Measurements from ENCODE around the gene IL18R1. TPM values are rescaled to one million over a fixed set of nuclear protein-coding genes. Genes with fewer than 3 reads are reported as not detected.

IL18R1 gene
- total RNA-seq, 3 donors from 2014 or later = 7.0 to 7.7 (median 7.2) TPM

DNA sequence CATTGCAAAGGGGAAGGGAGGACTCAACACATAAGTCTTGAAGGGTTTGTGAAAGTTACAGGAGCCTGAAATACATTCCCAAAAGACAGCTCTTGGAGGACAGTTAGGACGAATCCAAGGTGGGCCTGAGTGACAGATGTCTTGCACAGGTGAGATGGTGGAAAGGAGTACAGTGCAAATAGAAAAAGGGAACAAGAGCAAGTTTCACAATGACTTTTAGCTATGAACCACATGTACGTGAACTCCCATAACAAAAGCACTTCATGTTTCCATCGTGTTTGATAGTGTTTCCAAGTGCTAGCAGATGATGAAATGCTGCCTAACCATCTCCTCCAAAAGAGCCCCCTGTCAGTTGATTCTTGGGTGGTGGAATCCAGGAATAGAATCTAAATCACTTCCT, 69.2 kb downstream of the IL18R1 start:
- H3K27me3 ChIP-seq = peaks cover 0 to 5% of the 10 kb centered on the region in 2 donors
- no peaks in the 10 kb centered on the region for H3K9me3 ChIP-seq
- DNase-seq (ENCODE audit: low spot score in 2 of 2) = no peak
- intact Hi-C loops (cut with DNase I; ENCODE audit: low total_unique reads) = no loop called here
- H3K36me3 ChIP-seq = no peaks in the 10 kb centered on the region
- H3K4me1 ChIP-seq = no peaks in the 10 kb centered on the region
- TF ChIP-seq POLR2AphosphoS5 (IDR thresholded peaks at IDR 0.05) = no peak
- no peak for TF ChIP-seq POLR2A (IDR thresholded peaks at IDR 0.05)
- TF ChIP-seq, protein P1, sequence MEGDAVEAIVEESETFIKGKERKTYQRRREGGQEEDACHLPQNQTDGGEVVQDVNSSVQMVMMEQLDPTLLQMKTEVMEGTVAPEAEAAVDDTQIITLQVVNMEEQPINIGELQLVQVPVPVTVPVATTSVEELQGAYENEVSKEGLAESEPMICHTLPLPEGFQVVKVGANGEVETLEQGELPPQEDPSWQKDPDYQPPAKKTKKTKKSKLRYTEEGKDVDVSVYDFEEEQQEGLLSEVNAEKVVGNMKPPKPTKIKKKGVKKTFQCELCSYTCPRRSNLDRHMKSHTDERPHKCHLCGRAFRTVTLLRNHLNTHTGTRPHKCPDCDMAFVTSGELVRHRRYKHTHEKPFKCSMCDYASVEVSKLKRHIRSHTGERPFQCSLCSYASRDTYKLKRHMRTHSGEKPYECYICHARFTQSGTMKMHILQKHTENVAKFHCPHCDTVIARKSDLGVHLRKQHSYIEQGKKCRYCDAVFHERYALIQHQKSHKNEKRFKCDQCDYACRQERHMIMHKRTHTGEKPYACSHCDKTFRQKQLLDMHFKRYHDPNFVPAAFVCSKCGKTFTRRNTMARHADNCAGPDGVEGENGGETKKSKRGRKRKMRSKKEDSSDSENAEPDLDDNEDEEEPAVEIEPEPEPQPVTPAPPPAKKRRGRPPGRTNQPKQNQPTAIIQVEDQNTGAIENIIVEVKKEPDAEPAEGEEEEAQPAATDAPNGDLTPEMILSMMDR (IDR thresholded peaks at IDR 0.05) = no peak
- no peak overlapping the region for H3K4me3 ChIP-seq
- H3K27ac ChIP-seq = no peak overlapping the region

DNA sequence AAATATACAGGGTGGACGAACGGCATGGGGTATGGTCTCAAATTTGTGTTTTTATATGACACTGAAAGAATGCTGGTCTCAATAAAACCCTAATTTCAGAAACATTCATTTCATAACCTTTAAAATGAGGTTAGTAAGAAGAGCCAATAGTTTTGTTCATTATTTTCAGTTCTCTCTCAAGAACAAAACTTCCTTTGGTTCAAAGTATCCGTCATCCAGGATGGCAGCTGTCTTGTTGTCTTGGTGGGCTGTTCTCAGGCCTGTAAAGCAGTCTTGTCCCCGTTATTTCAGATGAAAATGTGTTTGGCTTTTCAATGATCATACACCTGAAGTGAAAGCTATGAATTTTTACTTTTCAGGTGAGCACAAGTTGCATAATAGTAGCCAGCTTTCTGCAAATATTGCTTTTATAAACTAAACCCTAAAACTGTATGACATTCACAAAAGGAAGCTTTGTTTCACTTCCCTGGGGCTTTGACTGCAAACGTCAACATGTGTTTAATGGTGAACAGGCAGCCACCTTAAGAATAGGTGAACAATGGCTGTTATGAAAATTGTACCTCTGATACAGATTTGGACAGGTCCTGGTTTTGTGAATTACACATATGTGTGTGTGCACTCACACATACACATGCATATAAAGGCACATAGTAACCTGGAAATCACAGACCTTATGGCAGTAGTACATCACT, 70.0 kb downstream of the IL18R1 start:
- no peak overlapping the region for H3K4me3 ChIP-seq
- no peak for DNase-seq (ENCODE audit: low spot score in 2 of 2)
- TF ChIP-seq, protein P1 (IDR thresholded peaks at IDR 0.05) = no peak
- TF ChIP-seq POLR2AphosphoS5 (IDR thresholded peaks at IDR 0.05) (no peak), POLR2A (IDR thresholded peaks at IDR 0.05) (no peak)
- H3K4me1 ChIP-seq = no peaks in the 10 kb centered on the region
- no peaks in the 10 kb centered on the region for H3K9me3 ChIP-seq
- H3K27me3 ChIP-seq = no peaks in the 10 kb centered on the region
- no peak overlapping the region for H3K27ac ChIP-seq
- H3K36me3 ChIP-seq = no peaks in the 10 kb centered on the region
- intact Hi-C loops (cut with DNase I; ENCODE audit: low total_unique reads) = no loop called here

DNA sequence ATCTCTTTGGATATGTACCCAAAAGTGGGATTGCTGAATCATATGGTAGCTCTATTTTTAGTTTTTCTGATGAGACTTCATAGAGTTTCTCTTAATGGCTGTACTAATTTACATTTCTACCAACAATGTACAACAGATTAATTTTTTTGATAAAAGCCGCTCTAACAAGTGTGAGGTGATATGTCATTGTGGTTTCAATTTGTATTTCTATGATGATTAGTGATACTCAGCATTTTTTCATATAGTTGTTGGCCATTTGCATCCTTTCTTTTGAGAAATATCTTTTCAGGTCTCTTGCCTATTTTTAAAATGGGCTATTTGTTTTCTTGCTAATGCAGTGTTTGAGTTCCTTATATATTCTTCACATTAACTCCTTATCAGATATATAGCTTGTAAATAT, 71.7 kb downstream of the IL18R1 start:
- Histone ChIP-seq H3K4me3 (no peak overlapping the region), H3K36me3 (no peaks in the 10 kb centered on the region), H3K27ac (no peak overlapping the region), H3K27me3 (no peaks in the 10 kb centered on the region), H3K9me3 (no peaks in the 10 kb centered on the region), H3K4me1 (no peaks in the 10 kb centered on the region)
- TF ChIP-seq POLR2A (IDR thresholded peaks at IDR 0.05) (no peak), POLR2AphosphoS5 (IDR thresholded peaks at IDR 0.05) (no peak)
- intact Hi-C loops (cut with DNase I; ENCODE audit: low total_unique reads) = no loop called here
- DNase-seq (ENCODE audit: low spot score in 2 of 2) = no peak

DNA sequence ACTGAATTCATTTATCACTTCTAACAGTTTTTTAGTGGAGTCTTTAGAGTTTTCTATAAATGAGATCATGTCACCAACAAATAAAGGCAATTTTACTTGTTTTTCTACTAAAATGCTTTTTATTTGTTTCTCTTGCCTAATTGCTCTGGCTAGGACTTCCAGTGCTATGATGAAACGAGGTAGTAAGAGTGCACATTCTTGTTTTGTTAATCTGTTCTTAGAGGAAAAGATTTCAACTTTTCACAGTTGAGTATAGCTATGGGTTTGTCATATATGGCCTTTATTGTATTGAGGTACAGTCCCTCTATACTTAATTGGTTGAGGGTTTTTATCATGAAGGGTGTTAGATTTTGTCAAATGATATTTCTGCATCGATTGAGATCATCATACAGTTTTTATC, 73.0 kb downstream of the IL18R1 start:
- no peak overlapping the region for H3K27ac ChIP-seq
- H3K9me3 ChIP-seq = no peaks in the 10 kb centered on the region
- H3K27me3 ChIP-seq = no peaks in the 10 kb centered on the region
- TF ChIP-seq, protein P1 (IDR thresholded peaks at IDR 0.05) = no peak
- TF ChIP-seq POLR2AphosphoS5 (IDR thresholded peaks at IDR 0.05) = no peak
- no peak for TF ChIP-seq POLR2A (IDR thresholded peaks at IDR 0.05)
- DNase-seq (ENCODE audit: low spot score in 2 of 2) = no peak
- no peaks in the 10 kb centered on the region for H3K36me3 ChIP-seq
- no peaks in the 10 kb centered on the region for H3K4me1 ChIP-seq
- intact Hi-C loops (cut with DNase I; ENCODE audit: low total_unique reads) = no loop called here
- H3K4me3 ChIP-seq = no peak overlapping the region

DNA sequence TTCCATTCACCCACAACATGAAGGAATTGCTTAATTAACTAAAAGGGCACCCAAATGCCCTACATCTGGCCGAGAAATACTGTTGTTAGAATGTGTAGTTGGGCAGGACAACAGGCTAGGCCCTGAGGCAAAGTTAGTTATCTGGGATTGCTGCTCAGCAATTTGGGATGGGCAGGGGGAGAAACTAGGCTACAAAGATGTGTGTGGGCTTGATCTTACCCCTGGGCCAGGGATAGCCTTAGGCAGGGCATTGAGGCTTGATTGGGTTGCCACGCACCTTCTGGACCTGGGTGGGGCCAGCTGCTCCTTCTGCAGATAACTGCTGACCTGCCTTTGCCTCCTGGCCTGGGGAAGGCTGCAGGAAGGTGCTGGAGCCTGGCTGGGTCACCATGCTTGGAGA, 76.8 kb downstream of the IL18R1 start:
- Histone ChIP-seq H3K4me1 (no peaks in the 10 kb centered on the region), H3K36me3 (no peaks in the 10 kb centered on the region), H3K4me3 (no peak overlapping the region), H3K9me3 (no peaks in the 10 kb centered on the region), H3K27ac (no peak overlapping the region), H3K27me3 (no peaks in the 10 kb centered on the region)
- DNase-seq (ENCODE audit: low spot score in 2 of 2) = no peak
- intact Hi-C loops (cut with DNase I; ENCODE audit: low total_unique reads) = no loop called here
- TF ChIP-seq POLR2AphosphoS5 (IDR thresholded peaks at IDR 0.05) (no peak), POLR2A (IDR thresholded peaks at IDR 0.05) (no peak)

DNA sequence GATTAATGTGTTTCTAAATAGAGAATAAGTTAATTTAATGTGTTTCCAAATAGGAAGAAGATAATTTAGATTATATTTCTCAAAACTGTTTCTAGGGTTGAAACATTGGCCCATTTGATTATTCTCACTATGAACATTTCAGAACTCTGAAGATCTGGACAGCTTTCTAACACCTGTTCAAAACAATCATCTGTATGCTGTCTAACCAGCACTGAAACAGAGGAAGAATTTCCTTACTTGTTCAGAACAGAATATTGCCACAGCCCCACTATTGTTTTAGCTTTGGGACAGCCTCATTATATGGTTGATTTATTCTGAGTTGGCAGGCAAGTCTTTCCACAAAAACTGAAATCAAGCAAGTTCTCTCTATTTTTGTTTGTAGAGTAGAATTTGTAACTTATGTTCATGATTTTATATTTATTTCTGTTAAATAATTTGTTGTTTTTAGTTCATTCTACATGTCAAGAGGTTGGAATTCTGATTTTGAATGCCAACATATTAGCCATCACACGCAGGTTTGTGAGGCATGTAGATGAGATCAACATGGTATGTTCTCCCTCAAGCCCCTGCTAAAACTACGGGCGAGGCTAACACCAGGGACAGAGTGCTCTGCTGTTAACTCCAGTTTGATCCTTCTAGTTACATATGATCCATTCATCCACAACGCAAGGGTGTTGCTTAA, 78.5 kb downstream of the IL18R1 start:
- TF ChIP-seq POLR2A (IDR thresholded peaks at IDR 0.05) (no peak), POLR2AphosphoS5 (IDR thresholded peaks at IDR 0.05) (no peak)
- TF ChIP-seq, protein P1 (IDR thresholded peaks at IDR 0.05) = no peak
- no peak for DNase-seq (ENCODE audit: low spot score in 2 of 2)
- no peaks in the 10 kb centered on the region for H3K36me3 ChIP-seq
- no peak overlapping the region for H3K27ac ChIP-seq
- intact Hi-C loops (cut with DNase I; ENCODE audit: low total_unique reads) = no loop called here
- no peaks in the 10 kb centered on the region for H3K27me3 ChIP-seq
- H3K9me3 ChIP-seq = no peaks in the 10 kb centered on the region
- no peaks in the 10 kb centered on the region for H3K4me1 ChIP-seq
- no peak overlapping the region for H3K4me3 ChIP-seq
